Upper lobe of left lung (tissue), 4 donors: ENCODE data around the gene TCP11L2.

Experiments
- EP300 ChIP-seq, 4 donors: sonication (generic); formaldehyde crosslinking; IDR thresholded peaks; one replicate each; pipeline ENCODE4 v1.5.1; 2017; ENCODE audit warnings: antibody characterized with exemption in 4 of 4, control low read depth in 2 of 4
- POLR2A ChIP-seq, 4 donors: fragments of 450-650 bp; IDR thresholded peaks; one replicate each; pipeline ENCODE4 v1.5.1; 2016 to 2017; ENCODE audit warnings: antibody characterized with exemption in 4 of 4, mild to moderate bottlenecking in 2 of 4
- TF ChIP-seq, protein P1 (sequence below), 6 experiments: fragments of 450-650 bp in 4 of 6; fragments of 200-600 bp in 2 of 6; sonication (generic) in 2 of 6; IDR thresholded peaks; one replicate each; pipeline ENCODE4 v1.5.1; 2016 to 2019; ENCODE audit warnings: antibody characterized with exemption in 6 of 6

- TF ChIP-seq, protein P1, sequence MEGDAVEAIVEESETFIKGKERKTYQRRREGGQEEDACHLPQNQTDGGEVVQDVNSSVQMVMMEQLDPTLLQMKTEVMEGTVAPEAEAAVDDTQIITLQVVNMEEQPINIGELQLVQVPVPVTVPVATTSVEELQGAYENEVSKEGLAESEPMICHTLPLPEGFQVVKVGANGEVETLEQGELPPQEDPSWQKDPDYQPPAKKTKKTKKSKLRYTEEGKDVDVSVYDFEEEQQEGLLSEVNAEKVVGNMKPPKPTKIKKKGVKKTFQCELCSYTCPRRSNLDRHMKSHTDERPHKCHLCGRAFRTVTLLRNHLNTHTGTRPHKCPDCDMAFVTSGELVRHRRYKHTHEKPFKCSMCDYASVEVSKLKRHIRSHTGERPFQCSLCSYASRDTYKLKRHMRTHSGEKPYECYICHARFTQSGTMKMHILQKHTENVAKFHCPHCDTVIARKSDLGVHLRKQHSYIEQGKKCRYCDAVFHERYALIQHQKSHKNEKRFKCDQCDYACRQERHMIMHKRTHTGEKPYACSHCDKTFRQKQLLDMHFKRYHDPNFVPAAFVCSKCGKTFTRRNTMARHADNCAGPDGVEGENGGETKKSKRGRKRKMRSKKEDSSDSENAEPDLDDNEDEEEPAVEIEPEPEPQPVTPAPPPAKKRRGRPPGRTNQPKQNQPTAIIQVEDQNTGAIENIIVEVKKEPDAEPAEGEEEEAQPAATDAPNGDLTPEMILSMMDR (IDR thresholded peaks at IDR 0.05), result no peak
- TF ChIP-seq POLR2A (IDR thresholded peaks at IDR 0.05) (no peak), EP300 (IDR thresholded peaks at IDR 0.05) (no peak)
Measured at GRCh38 chr12:106285982-106286381, 16.6 kb upstream of the TCP11L2 start.
